B cell (primary cell): ENCODE results near the gene RNU1-2. TPM values are rescaled to one million over a fixed set of nuclear protein-coding genes. Genes with fewer than 3 reads are reported as not detected.
"Not testable (repeated sequence)": the region's sequence is repeated elsewhere in the genome, so short reads cannot be mapped to it uniquely, and the experiment has no call there.

Experiments
- ATAC-seq: fragments of 200-7000 bp; cut with Tn5 transposase; one replicate; pipeline ENCODE4 v1.10.0; 2021; ENCODE audit warnings: low read depth, mild to moderate bottlenecking, moderate number of reproducible peaks, moderate library complexity
- CTCF ChIA-PET: fragments of 350-600 bp; sonication (Branson Sonifier 250); formaldehyde crosslinking; loops from one replicate; lab custom pipeline; 2021; ENCODE audit warnings: antibody characterized with exemption, inconsistent platforms; lab: Charles Lee
- POLR2A ChIA-PET: fragments of 350-600 bp; sonication (Branson Sonifier 250); formaldehyde crosslinking; loops from one replicate; lab custom pipeline; 2021; ENCODE audit warnings: antibody characterized with exemption; lab: Charles Lee
- DNase-seq: peaks from one replicate; pipeline ENCODE4 v3.0.0; 2013
- H2AFZ ChIP-seq: 2 replicates; pipeline ENCODE4 v1.6.1; 2012; ENCODE audit warnings: mild to moderate bottlenecking, low read depth, low read length; ENCODE audit not compliant: insufficient read depth, poor library complexity, severe bottlenecking
- H3K27ac ChIP-seq, 2 donors: 1 replicate in 1 of 2; 2 replicates in 1 of 2; pipeline ENCODE4 v1.5.1; 2012 to 2013; ENCODE audit warnings: low read length in 2 of 2, mild to moderate bottlenecking in 2 of 2, moderate library complexity in 1 of 2
- H3K27me3 ChIP-seq, 4 experiments: fragments of 200-600 bp in 1 of 4; sonication (generic) in 1 of 4; replicated peaks in 1 of 4; 1 replicate in 2 of 4; 2 replicates in 2 of 4; pipeline versions ENCODE4 v1.6.1 to v1.7.0; 2013 to 2016; ENCODE audit warnings: low read length in 3 of 4, mild to moderate bottlenecking in 2 of 4, mixed read lengths in 1 of 4, moderate library complexity in 1 of 4; ENCODE audit not compliant: insufficient read depth in 4 of 4, control insufficient read depth in 3 of 4; ENCODE audit errors: control extremely low read depth in 1 of 4
- H3K36me3 ChIP-seq, 2 experiments: replicated peaks in 1 of 2; 1 replicate in 1 of 2; 2 replicates in 1 of 2; pipeline versions ENCODE4 v1.6.1 to v1.7.1; 2013; ENCODE audit warnings: low read length in 1 of 2; ENCODE audit not compliant: insufficient read depth in 2 of 2, control insufficient read depth in 1 of 2; ENCODE audit errors: control extremely low read depth in 1 of 2, extremely low read depth in 1 of 2
- H3K4me1 ChIP-seq, 2 donors: fragments of 200-600 bp in 1 of 2; sonication (generic) in 1 of 2; 1 replicate in 1 of 2; 2 replicates in 1 of 2; pipeline versions ENCODE4 v1.5.1 to v1.6.1; 2013 to 2017; ENCODE audit warnings: low read length in 2 of 2; ENCODE audit not compliant: control insufficient read depth in 2 of 2, insufficient read depth in 2 of 2
- H3K4me2 ChIP-seq: replicated peaks from 2 replicates; pipeline ENCODE3; 2012; ENCODE audit warnings: mild to moderate bottlenecking, low read depth, low read length; ENCODE audit not compliant: poor library complexity, severe bottlenecking
- H3K4me3 ChIP-seq, 5 experiments: fragments of 200-600 bp in 1 of 5; sonication (generic) in 1 of 5; 1 replicate in 3 of 5; 2 replicates in 2 of 5; pipeline versions ENCODE4 v1.5.1 to v1.7.0; 2011 to 2016; ENCODE audit warnings: low read length in 4 of 5, mild to moderate bottlenecking in 4 of 5, low read depth in 2 of 5, control low read depth in 1 of 5, moderate library complexity in 1 of 5; ENCODE audit not compliant: insufficient read depth in 1 of 5; ENCODE audit errors: control extremely low read depth in 1 of 5, extremely low read depth in 1 of 5
- H3K79me2 ChIP-seq: fragments of 200-600 bp; sonication (generic); one replicate; pipeline ENCODE4 v1.6.0; 2016; ENCODE audit warnings: low read length; ENCODE audit not compliant: control insufficient read depth, insufficient read depth
- H3K9ac ChIP-seq: fragments of 200-600 bp; sonication (generic); 2 replicates; pipeline ENCODE4 v1.6.1; 2017; ENCODE audit warnings: mild to moderate bottlenecking, low read length, moderate library complexity
- H3K9me3 ChIP-seq, 3 donors: one replicate each; pipeline versions ENCODE4 v1.6.1 to v1.7.1; 2013; ENCODE audit warnings: low read length in 2 of 3; ENCODE audit not compliant: control insufficient read depth in 2 of 3, insufficient read depth in 1 of 3; ENCODE audit errors: control extremely low read depth in 1 of 3
- H4K20me1 ChIP-seq: 2 replicates; pipeline ENCODE4 v1.6.0; 2012; ENCODE audit warnings: mild to moderate bottlenecking, low read length; ENCODE audit not compliant: insufficient read depth, control insufficient read depth, poor library complexity, severe bottlenecking
- H3K27ac Mint-ChIP-seq: one replicate; pipeline ENCODE4 v1.8.0; 2021; ENCODE audit warnings: mixed read lengths
- H3K27me3 Mint-ChIP-seq: one replicate; pipeline ENCODE4 v1.8.0; 2021; ENCODE audit warnings: mixed read lengths
- H3K4me1 Mint-ChIP-seq: one replicate; pipeline ENCODE4 v1.8.0; 2021; ENCODE audit warnings: mixed read lengths
- H3K4me3 Mint-ChIP-seq: one replicate; pipeline ENCODE4 v1.8.0; 2021; ENCODE audit warnings: mixed read lengths
- H3K9me3 Mint-ChIP-seq: one replicate; pipeline ENCODE4 v1.8.0; 2022; ENCODE audit warnings: mixed read lengths; ENCODE audit not compliant: insufficient read depth
- EZH2 ChIP-seq: IDR thresholded peaks from 2 replicates; pipeline ENCODE4 v1.6.1; 2012; ENCODE audit warnings: borderline replicate concordance, low read depth, mild to moderate bottlenecking, moderate library complexity, low read length; ENCODE audit not compliant: insufficient read depth, poor library complexity, severe bottlenecking
- WGBS: methylation state at CpG from one replicate; pipeline ENCODE4 v1.1.5; 2013; ENCODE audit warnings: missing lambda C conversion rate; ENCODE audit not compliant: insufficient coverage; 5-methylcytosine and 5-hydroxymethylcytosine counted together
- intact Hi-C: fragments of 100-400 bp; cut with micrococcal nuclease; formaldehyde crosslinking; loops from one replicate; pipeline ENCODE4 v1.10.0; 2022
- polyA plus RNA-seq: library from polyadenylated mRNA; depleted of rRNA; stranded (reverse); fragments of >200 nt; gene quantifications from 2 replicates; pipeline ENCODE4 v1.2.3, GENCODE V29; 2012
- small RNA-seq: library from RNA; depleted of rRNA; stranded (forward); fragments of <200 nt; gene quantifications from one replicate; pipeline ENCODE3, GENCODE V24; 2012; ENCODE audit warnings: low replicate concordance, low read depth; ENCODE audit not compliant: insufficient read length
- total RNA-seq, 2 donors: library from RNA; stranded (reverse); fragments of 120-200 nt in 1 of 2; gene quantifications; 1 replicate in 1 of 2; 2 replicates in 1 of 2; pipeline versions ENCODE4 v1.2.3 to v1.2.4, GENCODE V29; 2013 to 2022
- TF ChIP-seq, protein P1 (sequence below): fragments of 200-600 bp; IDR thresholded peaks from one replicate; pipeline ENCODE4 v1.8.0; 2022; ENCODE audit warnings: antibody characterized with exemption, mild to moderate bottlenecking

RNU1-2 gene
- total and polyA plus RNA-seq, 2 donors (not counting 1 experiment from before 2014, with no cell fraction given) = 4,377 TPM; not detected in 1

GRCh38 chr1:16944038-16944437 lies 48.3 kb downstream of the RNU1-2 start:
- no peak for DNase-seq
- no peak overlapping the region for H3K27ac ChIP-seq
- ChIA-PET CTCF (interaction anchor here (0.9 kb wide), 1 partner anchor 18 kb away, joined by 3 read pairs; no protein-coding TSS in a partner anchor), POLR2A (no interaction called here)
- H3K9ac ChIP-seq = no peak overlapping the region
- H3K27ac Mint-ChIP-seq = no peak overlapping the region
- H3K79me2 ChIP-seq = no peaks in the 10 kb centered on the region
- H3K9me3 ChIP-seq = no peaks in the 10 kb centered on the region
- no peak overlapping the region for H2AFZ ChIP-seq
- no peaks in the 10 kb centered on the region for H3K27me3 Mint-ChIP-seq
- H3K4me1 ChIP-seq = no peaks in the 10 kb centered on the region
- peaks cover 0 to 3% of the 10 kb centered on the region in 2 experiments for H3K36me3 ChIP-seq
- no peak for ATAC-seq
- H3K9me3 Mint-ChIP-seq = no peaks in the 10 kb centered on the region
- TF ChIP-seq, protein P1, sequence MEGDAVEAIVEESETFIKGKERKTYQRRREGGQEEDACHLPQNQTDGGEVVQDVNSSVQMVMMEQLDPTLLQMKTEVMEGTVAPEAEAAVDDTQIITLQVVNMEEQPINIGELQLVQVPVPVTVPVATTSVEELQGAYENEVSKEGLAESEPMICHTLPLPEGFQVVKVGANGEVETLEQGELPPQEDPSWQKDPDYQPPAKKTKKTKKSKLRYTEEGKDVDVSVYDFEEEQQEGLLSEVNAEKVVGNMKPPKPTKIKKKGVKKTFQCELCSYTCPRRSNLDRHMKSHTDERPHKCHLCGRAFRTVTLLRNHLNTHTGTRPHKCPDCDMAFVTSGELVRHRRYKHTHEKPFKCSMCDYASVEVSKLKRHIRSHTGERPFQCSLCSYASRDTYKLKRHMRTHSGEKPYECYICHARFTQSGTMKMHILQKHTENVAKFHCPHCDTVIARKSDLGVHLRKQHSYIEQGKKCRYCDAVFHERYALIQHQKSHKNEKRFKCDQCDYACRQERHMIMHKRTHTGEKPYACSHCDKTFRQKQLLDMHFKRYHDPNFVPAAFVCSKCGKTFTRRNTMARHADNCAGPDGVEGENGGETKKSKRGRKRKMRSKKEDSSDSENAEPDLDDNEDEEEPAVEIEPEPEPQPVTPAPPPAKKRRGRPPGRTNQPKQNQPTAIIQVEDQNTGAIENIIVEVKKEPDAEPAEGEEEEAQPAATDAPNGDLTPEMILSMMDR = no peak
- no peak for TF ChIP-seq EZH2
- no peaks in the 10 kb centered on the region for H4K20me1 ChIP-seq
- H3K4me3 ChIP-seq = no peak overlapping the region
- intact Hi-C loops = no loop called here
- H3K4me1 Mint-ChIP-seq = peaks cover 1% of the 10 kb centered on the region
- H3K27me3 ChIP-seq = no peaks in the 10 kb centered on the region
- no peak overlapping the region for H3K4me2 ChIP-seq
- H3K4me3 Mint-ChIP-seq = no peak overlapping the region
- WGBS = 97% methylated on average over 18 of the region's 19 CpGs

GRCh38 chr1:16945512-16945911 lies 49.7 kb downstream of the RNU1-2 start:
- H3K9me3 ChIP-seq, ATAC-seq, H2AFZ ChIP-seq, H3K4me3 ChIP-seq, H3K4me1 Mint-ChIP-seq, H3K27me3 ChIP-seq, H3K27ac Mint-ChIP-seq, POLR2A ChIA-PET, CTCF ChIA-PET, H3K27ac ChIP-seq, intact Hi-C loops, H3K4me1 ChIP-seq, H3K79me2 ChIP-seq, H3K27me3 Mint-ChIP-seq, H3K36me3 ChIP-seq, H3K9me3 Mint-ChIP-seq, H4K20me1 ChIP-seq, H3K9ac ChIP-seq, H3K4me3 Mint-ChIP-seq, DNase-seq, H3K4me2 ChIP-seq: not testable (repeated sequence)
- 100% methylated on average over 1 of the region's 9 CpGs for WGBS

Small RNAs within 50 kb of the gene (small RNA-seq; reads per million reads assigned to genes)
- gene MIR3675 = not detected
- gene RNU1-2 = not detected
- not detected for gene RNU1-5P

Other genes with a start within 250 kb of the RNU1-2 start
- gene RNU1-3, start 229.0 kb upstream of the RNU1-2 start, total RNA-seq = 4,377 and 4,541 TPM in 2 replicates
- not detected in 2 replicates for gene RNU1-3, start 229.0 kb upstream of the RNU1-2 start, polyA plus RNA-seq
- 4,377 and 4,541 TPM in 2 replicates for gene RNU1-4, start 155.5 kb upstream of the RNU1-2 start, total RNA-seq
- not detected in 2 replicates for gene RNU1-4, start 155.5 kb upstream of the RNU1-2 start, polyA plus RNA-seq
- gene CROCC, start 26.0 kb downstream of the RNU1-2 start, total RNA-seq = 66.2 and 67.9 TPM in 2 replicates
- 89.3 and 120 TPM in 2 replicates for gene CROCC, start 26.0 kb downstream of the RNU1-2 start, polyA plus RNA-seq
- not detected in 2 replicates for gene MFAP2, start 84.6 kb downstream of the RNU1-2 start, total RNA-seq
- gene MFAP2, start 84.6 kb downstream of the RNU1-2 start, polyA plus RNA-seq = not detected in 2 replicates
- 39.4 and 41.6 TPM in 2 replicates for gene ATP13A2, start 115.9 kb downstream of the RNU1-2 start, total RNA-seq
- 40.1 and 51.8 TPM in 2 replicates for gene ATP13A2, start 115.9 kb downstream of the RNU1-2 start, polyA plus RNA-seq
- gene SDHB, start 158.1 kb downstream of the RNU1-2 start, total RNA-seq = 57.7 and 58.0 TPM in 2 replicates
- 59.0 and 61.0 TPM in 2 replicates for gene SDHB, start 158.1 kb downstream of the RNU1-2 start, polyA plus RNA-seq
- 14.2 and 15.2 TPM in 2 replicates for gene PADI2, start 223.5 kb downstream of the RNU1-2 start, total RNA-seq
- 0.25 and 0.27 TPM in 2 replicates for gene PADI2, start 223.5 kb downstream of the RNU1-2 start, polyA plus RNA-seq